NCI-H345 treated with DMSO at 0.1 percent for 48 hours (cell line): ENCODE data around the gene ZNF804B.

Experiments used
- DNase-seq: peaks from one replicate; lab custom pipeline; 2025; ENCODE audit not compliant: unreplicated experiment; lab: John Stamatoyannopoulos, UW

ZNF804B gene

DNA sequence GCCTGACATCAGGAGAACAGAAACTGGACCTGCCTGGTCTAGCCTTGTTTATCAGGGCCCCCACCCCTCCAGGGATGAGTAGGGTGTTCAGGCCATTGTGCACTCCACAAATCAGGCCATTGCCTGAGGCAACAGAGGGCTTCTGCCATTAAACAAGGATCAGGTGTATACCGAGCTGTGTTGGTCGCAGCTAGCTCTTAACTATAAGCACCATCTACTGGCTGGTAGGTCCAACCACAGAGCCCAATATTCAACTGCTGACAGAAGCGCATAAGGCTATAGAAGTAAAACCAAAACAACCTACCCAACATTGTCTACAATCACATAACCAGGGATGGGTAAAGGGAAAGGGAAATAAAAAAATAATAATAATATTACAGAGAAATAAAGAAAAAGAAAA is 487.7 kb downstream of the ZNF804B start:
- DNase-seq, result no peak

DNA sequence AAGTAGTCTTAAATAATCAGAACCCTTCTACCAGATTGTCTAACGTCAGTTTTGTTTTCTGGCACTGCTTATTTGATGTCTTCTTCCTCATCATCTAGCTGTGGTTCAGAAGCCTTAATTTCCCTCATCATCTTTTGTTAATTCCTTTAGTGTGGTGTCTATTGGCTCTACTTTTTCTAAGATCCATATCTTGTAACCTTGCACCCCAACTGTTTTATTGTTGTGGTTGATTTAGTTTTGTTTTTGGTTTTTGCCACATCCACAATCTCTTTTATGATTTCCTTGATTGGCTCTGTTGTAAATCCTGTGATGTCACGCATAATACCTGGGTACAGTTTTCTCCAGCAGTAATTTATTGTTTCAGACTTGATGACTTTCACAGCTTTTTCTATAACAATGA is 499.6 kb downstream of the ZNF804B start:
- no peak for DNase-seq

DNA sequence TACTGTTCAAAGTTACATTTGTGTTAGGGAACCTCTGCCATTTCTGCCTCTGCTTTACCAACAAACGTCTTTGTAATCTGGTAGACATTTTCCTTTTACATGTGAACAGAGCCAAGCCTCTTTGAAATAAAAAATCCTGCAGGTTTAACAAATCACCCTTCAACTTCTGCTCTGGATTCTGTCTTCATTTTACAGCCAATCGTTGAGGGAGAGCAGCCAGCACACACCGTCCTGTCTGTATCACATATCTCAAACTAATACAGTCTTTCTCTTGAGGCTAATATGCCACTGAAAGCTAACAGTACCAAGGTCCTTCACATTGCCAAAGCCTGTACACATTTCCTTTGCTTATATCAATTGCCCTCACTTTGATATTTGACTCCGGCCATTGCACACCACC is 504.6 kb downstream of the ZNF804B start:
- DNase-seq, result no peak

DNA sequence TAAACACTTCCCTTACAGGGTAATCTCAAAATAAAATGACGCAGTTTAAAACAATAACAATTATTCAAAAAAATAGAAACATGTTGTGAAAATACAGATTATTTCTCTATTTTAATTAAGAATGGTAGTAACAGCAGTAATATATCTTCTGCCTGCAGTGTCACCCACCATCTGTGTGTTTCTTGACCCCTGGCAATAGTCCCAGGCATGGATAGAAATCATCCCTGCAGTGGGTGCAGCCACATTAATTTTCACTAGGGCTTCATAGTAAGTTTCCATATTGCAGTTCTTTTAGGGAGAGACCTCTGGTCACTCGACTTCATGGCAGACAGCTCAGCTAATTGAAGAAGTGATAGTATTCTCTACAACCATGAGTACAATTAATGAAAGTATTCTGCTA is 506.1 kb downstream of the ZNF804B start:
- DNase-seq, result no peak

DNA sequence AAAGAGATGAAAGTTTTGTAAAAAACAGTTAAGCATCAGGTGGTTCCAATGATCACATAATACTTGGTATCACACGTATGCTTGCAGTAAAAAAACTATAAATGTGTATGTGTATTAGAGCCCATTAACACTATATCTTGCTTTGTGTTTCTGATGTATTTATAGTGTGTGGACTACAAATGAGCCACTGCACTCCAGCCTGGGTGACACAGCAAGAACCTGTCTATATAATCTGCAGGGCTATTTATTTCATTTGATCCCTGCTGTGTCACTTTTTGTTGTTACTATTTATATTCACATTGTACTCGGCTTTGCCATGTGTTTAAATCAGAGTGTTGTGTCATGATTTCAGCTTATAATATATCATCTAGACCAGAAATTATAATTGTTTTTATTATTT is 523.8 kb downstream of the ZNF804B start:
- no peak for DNase-seq

DNA sequence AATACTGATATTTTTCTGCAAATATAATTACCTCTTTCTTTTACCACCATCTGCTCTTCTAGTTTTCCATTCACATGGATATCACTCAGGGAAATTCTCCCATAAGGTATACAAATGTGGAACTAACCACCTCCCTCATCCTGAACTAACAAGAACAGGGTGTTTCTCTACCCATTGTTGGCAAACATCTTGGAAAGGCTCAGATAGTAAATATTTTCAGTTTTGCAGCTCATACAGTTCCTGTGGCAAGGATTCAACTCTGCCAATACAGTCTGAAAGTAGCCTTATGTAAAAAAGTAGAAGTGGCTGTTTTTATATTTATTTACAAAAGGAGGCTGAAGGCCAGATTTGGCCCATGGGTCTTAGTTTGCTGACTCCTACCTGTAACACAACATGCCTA is 549.0 kb downstream of the ZNF804B start:
- DNase-seq, result no peak

DNA sequence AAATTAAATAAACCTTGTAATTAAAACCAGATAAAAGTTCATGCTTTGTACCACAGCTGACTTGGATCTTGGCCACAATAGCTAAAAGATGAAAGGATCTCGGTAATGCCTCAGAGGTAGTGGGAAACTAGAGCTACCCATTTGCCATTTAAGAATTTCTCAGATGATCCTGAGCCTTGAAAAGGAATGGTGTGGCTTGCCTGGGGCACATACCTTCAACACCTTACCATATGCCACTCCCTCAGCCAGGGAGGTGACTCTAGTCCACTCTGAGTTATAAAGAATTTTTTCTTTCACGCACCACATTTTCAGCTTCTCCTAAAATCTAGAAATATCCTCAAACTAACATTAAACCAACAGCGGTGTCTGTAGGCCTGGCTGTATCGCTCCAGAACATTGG is 552.4 kb downstream of the ZNF804B start:
- DNase-seq, result no peak

DNA sequence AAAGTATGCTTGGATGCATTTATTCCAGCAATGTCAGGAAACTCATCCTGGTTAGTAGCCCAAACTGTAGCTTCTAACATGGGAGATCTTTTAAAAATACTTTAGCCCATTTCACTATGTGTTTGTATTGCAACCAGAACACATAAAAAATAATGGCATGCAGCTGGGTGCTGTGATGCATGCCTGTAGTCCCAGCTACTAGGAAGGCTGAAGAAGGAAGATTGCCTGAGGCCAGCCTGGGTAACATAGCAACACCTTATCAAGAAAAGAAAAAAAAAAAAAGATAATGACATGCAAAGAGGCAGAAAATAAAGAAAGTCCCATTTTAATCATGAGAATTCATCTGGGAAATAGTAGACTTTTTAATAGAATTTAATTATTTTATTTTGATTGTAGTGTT is 553.1 kb downstream of the ZNF804B start:
- no peak for DNase-seq

DNA sequence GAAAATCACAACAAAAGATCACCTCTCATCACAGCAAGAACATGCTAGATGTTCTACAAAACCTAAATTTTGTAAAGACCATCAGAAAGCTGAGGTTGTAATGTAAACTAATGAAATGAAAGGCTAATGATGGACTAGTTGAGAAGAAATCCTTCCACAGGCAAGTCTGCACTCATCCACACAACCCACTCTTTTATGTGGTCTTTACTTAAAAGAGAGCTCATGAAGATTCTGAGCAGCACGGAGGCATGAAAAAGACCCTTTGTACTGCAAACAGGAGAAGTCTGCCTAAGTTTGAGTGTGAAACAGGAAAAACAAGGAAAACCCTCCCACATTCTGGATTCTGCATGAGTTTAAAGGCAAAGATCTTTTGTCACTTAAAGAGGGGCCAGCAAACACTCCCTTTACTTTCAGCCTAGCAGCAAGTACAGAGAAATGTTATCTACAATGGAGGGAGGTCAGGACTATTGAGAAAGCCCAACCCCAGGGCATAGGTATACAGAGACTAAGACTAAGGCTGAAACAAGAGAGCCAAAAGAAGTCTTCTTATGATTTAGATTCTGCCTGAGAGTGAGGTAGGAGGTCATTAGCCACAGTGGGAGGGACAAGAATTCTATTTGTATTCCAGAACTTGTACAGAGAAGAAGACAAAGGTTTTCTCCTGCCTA is 557.2 kb downstream of the ZNF804B start:
- DNase-seq, result no peak

DNA sequence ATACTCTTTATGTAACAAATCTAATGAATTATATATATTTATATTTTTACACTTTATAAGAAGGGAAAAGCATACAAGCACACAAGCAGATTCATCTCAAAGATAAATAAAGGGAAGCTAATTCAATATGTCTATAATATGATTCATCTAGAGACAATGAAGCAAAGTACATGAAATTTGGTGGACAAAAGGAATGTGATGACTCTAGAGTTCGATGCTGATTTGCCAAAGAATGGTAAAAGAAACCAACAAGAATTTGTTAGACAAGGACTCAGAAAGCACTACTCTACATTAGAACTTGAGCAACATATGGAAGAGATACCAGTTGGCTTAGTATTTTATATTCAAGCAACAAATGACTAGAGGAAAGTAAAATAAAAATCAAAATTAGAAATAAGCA is 572.5 kb downstream of the ZNF804B start:
- DNase-seq, result no peak

DNA sequence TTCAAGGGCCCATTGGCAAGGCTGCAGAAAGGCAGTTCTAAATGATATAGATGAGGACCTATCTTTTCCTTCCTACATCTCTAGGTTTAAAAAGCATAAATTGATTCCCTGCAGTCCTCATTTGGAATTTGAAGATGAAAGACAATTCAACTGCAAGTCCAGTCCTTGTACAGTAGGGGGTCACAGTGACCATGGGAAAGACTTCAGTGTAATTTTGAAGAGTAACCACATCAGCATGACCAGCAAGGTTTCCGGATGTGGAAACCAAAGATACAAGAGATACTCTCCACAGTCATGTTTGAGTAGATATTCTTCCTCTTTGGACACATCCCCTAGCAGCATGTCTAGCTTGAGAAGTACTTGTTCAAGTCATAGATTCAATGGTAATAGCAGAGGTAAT is 575.3 kb downstream of the ZNF804B start:
- DNase-seq, result no peak

DNA sequence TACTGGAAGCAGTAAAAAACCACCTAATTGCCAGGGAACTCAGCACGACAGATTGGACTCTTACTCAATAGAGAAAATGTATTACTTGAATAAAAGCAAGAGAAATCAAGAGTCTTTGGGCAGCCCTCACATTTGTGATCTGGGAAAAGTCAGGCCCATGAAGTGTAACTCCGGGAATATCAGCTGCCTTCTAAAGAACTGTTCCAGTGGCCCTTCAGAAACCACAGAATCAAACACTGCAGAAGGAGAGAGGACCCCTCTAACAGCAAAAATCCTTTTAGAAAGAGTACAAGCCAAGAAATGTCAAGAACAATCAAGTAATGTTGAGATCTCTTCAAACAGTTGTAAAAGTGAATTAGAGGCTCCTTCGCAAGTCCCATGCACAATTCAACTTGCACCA is 576.0 kb downstream of the ZNF804B start:
- no peak for DNase-seq

DNA sequence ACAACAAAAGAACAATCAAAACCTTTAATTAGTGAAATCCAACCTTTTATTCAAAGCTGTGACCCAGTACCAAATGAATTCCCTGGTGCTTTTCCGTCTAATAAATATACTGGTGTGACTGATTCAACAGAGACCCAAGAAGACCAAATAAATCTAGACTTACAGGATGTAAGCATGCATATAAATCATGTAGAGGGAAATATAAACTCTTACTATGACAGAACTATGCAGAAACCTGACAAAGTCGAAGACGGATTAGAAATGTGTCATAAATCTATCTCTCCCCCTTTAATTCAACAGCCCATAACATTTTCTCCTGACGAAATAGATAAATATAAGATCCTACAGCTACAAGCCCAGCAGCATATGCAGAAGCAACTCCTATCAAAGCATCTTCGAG is 576.6 kb downstream of the ZNF804B start:
- DNase-seq, result no peak

DNA sequence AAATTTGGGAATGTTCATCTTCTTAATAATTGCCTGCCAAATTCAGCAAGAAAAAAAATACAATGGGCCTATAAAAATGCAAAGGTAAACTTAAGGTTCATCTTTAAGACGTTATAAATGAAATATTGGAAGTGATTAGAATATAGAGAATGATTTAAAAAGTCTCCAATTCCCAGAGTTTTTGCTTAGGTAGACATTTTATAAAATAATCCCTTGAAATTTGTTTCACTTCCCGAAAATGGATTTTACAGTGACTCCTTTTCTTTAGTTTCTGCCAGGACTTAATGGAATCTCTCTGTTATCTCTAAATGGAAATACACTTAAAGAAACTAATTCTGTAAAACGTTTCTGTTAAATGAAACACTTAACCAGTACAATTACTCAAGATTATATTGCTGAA is 580.2 kb downstream of the ZNF804B start:
- DNase-seq, result no peak

DNA sequence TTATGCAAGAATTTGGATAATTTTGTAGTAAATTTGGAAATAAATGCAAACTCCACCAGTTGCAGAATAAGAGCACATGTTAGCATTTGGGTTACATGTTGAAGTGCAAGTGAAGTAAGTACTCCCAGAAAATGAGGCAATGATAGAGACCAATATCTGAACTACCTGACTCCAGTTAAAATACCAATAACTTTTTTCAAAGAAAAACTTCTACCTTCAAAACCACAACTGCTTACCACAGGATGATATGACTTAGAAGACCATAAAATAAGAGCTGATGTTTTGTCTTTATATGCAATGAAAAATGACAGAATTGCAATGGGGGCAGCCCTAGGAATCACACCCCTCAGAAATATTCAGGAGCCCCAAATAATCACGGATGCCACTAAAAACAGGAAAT is 597.6 kb downstream of the ZNF804B start:
- no peak for DNase-seq

DNA sequence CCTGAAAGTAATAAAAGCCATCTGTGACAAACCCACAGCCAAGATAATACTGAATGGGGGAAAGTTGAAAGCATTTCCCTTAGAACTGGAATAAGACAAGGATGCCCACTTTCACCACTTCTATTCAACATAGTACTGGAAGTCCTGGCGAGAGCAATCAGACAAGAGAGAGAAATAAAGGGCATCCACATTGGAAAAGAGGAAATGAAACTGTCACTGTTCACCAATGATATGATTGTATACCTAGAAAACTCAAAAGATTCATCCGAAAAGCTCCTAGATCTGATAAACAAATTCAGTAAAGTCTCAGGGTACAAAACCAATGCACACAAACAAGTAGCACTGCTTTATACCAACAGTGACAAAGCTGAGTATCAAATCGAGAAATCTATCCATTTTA is 617.7 kb downstream of the ZNF804B start:
- no peak for DNase-seq

DNA sequence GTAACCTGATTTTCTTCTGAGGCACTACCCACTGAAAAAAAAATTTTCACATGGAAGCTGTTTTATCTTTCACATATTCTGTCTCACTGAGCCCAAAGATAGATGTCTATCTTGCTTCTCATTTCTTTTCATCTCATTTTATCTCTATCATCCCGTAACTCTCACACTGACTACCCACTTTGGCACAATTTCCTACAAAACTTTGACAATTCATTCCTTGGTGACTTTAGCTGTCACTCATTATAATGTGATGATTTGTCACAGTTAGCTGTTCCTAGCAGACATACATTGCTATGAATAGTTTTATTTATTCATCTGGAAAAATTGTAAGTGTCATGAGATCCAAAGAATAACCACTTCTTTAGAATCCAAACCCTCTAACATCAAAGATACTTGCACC is 625.9 kb downstream of the ZNF804B start:
- DNase-seq, result no peak
